ENCODE results near the gene SOX12.
A peak's percentile ranks its signal among the peaks of the same experiment; 100 is the strongest.
"Not testable (repeated sequence)": the region's sequence is repeated elsewhere in the genome, so short reads cannot be mapped to it uniquely, and the experiment has no call there.

The SOX12 gene

DNA sequence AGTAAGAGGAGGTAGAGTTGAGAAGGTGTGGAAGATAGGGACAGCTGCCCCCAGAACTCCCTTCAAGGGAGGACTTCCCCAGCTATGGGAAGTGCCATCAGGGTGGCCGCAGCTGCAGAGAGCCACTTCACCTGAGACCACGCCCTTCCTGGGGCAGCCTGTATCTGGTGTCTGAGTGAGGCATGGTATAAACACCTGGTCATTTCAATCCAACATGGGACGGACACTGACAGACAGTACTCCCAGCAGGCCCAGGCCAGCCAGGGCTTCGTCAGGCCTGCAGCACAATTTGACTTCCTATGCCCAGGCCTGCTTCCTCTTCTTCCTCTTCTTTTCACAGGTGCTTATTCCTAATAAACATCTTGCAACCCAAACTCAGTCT is 4.5 kb downstream of the SOX12 start:
- no peak for DNase-seq

DNA sequence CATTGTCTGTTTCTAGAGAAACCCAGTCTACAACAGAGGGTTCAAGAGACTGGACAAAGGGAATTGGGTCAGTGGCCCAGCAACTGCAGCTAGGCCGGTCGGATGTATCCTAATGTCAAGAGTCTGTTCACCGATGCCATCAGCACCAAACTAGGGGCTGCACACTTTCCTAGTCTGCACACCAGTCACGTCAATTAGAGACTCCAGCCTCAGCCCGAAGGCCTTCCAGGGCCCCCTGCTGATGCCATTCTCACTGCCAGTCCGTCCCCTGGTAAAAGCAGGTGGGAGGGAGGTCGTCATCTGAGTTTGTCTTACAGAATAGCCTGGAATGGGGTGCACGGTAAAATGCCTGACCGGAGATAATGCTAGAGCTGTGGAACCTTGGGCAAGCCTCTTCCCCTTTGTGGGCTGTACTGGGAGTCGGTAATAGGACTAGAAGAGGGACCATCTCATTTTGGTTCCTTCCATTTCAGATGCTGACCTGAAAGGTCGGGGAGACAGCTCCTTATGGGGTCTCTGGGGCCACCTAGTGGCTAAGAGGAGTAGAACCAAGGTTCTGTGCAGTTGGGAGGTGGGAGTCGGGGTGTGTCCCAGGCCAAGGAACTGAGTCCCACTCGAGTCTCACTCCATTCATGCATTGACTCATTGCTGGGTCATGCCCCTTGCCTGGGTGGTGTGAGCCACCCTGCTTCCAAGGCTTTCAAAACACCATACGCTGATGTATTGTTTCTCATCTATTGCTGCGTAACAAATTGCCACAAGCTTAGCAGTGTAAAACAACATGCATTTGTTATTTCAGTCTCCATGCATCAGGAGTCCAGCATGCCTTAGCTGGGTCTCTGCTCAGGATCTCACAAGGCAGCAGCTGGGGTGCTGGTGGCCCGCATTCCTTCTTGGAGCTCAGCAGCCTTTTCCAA is 5.1 kb downstream of the SOX12 start:
- peak; percentile 80 for DNase-seq

DNA sequence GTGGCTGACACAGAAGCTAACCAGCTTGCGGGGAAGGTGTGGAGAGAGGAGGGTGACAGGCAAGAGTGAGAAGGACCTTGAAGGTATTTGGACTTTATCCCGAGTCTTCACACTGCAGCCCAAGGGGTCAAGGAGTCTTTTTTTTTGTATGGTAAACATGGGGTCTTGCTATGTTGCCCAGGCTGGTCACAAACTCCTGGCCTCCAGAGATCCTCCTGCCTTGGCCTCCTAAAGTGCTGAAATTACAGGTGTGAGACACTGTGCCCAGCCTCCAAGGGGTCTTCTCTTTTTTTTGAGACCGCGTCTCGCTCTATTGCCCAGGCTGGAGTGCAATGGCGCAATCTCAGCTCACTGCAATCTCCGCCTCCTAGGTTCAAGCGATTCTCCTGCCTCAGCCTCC is 9.2 kb downstream of the SOX12 start:
- no peak for DNase-seq

DNA sequence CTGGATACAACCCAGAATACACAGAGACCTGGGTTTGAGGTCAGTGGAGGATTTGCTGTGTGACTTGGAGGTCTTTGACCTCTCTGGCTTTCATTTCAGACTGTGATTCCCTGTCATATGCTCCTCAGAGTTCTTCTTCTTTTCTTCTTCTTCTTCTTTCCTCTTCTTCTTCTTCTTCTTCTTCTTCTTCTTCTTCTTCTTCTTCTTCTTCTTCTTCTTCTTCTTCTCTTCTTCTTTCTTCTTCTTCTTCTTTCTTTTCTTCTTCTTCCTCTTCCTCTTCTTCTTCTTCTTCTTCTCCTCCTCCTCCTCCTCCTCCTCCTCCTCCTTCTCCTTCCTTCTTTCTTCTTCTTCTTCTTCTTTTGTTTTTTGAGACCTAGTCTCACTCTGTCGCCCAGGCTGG is 10.7 kb downstream of the SOX12 start:
- not testable (repeated sequence) for DNase-seq

DNA sequence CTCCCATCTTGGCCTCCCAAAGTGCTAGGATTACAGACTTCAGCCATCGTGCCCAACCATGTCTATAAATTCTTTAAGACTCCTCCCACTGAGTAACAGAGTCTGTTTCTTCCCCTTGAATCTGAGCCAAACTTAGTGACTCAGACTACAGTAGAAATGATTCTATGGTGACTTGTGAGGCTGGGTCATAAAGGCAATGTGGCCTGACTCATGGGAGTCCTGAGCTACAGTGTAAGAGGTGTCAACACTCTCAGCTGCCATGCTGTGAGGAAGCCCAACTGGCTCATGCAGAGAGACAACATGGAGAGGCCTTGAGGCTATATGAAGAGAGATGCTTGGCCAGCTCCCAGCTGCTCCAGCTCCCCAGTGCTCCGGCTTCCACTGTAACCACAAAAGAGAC is 16.3 kb downstream of the SOX12 start:
- DNase-seq, result no peak

DNA sequence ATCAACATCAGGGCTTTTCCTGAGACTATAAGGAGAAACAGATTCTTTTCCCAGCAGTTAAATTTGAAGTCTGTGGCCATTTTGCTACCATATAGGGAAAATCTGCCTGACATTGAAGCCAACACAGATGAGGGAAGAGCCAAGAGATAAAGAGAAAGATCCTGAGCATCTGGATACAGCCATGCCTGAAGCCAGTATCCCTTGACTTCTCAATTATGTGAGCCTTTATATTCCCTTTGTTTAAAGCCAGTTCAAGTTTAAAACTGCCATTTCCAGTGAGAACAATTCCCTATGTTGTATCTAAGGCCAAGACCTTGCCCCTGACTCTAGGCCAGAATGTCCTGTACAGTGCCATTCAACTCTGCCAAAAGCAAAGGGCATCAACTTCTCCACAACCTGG is 17.8 kb downstream of the SOX12 start:
- no peak for DNase-seq

DNA sequence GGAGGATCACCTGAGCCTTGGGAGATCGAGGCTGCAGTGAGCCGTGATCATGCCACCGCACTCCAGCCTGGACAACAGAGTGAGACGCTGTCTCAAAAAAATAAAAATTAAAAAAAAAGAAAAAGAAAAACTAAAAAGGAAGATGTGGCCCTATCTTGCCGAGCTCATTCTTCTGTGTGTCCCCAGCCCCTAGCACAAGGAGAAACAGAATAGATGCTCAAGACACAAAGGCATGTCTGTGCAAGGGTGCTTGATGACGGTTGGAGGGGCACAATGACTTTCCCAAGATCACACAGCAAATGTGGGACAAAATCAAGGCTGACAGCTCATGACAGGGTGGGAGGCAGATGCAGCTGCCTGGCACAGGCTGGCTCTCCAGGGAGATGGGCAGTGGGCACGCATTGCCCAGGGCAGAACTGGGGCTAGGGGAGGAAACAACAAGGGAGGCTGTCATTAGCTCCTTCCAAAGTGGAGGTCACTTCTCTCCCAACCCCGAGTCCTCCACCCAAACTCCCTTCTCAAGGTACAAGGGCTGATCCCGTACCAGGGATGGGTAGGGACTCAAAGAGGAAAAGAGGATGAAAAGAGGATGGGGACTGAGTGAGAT is 20.8 kb downstream of the SOX12 start:
- DNase-seq, result no peak

DNA sequence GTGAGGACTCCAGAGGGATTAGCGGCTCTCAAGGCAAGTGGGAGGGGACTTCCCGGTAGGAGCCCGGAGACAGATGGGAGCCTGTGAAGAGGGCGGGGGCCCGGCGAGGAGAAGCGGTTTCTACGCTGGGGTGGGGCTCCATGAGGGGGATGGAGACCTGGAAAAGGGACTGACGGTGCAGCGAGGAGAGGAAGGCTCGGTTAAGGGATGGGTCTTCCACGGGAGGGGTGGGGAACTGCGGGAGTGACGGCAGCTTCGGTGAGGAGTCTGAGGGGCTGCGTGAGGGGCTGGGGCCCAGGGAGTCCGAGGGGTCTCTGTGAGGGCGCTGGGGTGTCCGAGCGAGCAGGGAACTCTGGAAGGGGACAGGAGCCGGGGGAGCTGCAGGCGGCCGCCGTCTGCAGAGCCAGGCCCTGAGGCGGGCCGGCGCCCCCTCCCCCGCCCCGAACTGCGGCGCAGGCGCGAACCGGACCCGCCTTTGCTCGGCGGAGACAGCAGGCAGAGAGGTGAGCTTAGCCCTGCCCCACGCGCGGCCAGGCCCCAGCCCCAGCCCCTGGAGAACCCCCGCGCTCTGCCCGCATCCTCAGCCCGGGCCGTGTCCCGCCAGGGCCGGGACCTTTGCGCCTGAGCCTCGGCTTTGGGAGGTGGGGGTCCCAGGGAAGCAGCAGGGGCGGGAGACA is 21.4 kb downstream of the SOX12 start, which contains the start of gene NRSN2:
Gene NRSN2 (plus strand): TSS at position 472 of the 677 bp plus-strand sequence. CDS start 2,533 bp downstream, outside the sequence.
- DNase-seq, result peak; percentile 23

DNA sequence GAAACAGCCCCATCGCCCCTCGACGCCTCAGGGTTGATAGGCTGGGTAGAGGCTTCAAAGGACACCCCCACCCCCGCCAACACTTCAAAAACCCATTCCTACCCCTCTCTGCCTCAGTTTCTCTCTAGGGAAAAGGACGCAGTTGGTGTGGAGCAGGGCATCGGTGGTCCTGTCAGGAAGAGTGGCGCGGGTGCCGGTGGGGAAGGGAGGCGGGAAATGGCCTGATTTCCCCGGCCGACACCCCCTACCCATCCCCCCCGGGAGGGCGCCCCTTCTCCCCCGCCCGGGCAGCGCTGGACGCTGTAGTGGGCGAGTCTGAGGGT is 21.9 kb downstream of the SOX12 start:
- no peak for DNase-seq

DNA sequence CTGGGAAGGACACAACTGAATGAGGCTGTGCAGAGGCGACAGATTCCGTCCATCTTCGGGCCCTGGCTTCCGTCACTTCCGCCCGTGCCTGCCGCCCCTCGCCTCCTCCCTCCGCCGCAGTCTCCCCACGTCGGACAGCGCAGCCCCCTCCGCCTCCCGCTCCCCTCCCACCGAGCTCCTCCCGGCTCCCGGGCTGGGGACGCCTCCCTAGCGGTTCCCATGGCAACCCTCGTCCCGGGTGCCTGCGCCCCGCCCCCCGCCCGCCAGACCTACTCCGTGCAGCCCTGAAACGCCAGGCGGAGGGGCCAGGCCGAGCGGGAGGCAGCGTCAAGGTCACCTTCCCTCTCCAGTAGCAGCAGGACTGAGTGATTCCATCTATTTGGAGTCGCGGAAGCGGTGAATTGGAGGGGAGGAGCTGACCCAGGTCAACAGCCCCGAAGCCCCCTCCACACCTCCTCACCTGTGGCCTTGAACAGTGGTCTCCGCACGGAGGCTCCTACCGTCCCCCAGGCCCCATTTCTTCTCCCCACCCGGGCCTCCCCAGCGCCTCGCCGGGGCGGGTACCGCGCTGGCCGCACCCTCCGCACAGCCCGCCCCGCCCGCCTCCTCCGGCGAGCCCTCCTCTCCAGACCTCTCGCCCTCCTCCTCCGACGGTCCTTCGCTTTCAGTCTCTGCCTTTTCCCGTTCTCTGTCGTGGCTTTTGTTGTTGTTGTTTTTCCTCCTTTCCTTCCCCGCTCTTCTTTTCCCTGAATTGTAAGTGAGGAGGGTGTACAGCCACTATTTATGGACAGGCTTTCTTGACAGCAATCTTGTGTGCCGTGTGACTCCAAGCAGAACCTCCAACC is 22.5 kb downstream of the SOX12 start:
- DNase-seq, result peak; percentile 74

DNA sequence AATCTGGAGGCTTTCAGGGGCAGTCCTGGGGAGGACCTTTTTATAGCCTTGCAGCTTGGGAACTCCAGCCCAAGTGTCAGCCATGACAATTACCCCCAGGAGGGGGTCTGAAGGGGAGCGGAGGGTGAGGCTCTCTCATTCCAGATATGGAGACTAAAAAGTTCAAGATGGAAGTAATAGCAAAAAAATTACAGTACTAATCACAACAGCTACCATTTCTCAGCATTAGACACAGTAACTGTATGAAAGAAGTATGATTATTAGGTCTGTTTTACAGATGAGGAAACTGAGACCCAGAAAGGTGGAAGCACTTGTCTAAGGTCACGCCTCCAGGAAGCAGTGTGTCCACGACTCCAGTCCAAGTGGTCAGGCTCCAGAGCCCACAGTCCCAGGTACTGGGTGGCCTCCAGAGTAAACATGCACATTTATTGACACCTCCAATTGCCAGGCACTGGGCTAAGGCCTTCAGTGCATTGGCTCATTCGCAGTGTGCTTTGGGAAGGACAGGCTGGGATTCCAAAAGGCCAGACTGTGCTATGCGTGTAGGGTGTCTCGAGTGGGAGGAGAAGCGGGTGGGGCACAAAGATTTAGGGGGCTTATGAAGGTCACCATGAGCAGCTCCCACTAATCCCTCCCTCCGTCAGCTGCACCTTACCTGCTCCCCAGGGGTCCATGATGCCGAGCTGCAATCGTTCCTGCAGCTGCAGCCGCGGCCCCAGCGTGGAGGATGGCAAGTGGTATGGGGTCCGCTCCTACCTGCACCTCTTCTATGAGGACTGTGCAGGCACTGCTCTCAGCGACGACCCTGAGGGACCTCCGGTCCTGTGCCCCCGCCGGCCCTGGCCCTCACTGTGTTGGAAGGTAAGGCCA is 23.9 kb downstream of the SOX12 start:
- DNase-seq, result no peak

DNA sequence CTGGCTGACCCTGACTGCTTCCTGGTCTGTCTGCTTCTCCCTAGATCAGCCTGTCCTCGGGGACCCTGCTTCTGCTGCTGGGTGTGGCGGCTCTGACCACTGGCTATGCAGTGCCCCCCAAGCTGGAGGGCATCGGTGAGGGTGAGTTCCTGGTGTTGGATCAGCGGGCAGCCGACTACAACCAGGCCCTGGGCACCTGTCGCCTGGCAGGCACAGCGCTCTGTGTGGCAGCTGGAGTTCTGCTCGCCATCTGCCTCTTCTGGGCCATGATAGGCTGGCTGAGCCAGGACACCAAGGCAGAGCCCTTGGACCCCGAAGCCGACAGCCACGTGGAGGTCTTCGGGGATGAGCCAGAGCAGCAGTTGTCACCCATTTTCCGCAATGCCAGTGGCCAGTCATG is 27.8 kb downstream of the SOX12 start:
- DNase-seq, result no peak

DNA sequence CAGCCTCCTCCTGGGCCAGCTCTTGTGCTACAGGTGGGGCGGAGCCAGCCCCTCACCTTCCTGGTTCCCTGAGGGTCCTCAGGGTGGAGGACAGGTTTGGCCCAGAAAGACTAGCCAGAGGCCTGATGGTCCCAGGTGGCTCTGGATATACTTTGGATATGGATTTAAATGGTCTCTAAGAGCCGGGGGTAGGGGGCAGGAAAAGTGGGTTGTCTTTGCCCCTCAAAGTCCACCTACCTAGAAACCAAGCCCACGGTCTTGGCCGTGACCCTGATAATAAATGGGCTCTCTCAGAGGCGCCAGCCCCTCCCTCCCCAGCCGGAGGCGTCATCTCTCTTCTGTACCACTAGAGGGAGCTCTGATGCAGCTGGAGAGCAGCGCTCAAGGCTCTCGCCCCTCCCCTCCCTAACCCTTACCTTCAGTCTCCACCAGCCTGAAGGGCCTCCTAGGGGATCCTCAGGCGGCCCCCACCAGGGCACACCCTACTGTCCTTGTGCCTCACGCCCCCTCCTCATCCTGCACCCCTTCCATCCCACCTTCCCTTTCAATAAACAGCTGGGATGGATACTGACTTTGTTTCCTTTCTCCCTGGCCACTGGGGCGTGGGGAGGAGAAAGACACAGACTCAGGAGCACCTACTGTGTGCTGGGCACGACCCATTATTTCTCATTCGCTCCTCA is 29.1 kb downstream of the SOX12 start:
- peak; percentile 86 for DNase-seq

DNA sequence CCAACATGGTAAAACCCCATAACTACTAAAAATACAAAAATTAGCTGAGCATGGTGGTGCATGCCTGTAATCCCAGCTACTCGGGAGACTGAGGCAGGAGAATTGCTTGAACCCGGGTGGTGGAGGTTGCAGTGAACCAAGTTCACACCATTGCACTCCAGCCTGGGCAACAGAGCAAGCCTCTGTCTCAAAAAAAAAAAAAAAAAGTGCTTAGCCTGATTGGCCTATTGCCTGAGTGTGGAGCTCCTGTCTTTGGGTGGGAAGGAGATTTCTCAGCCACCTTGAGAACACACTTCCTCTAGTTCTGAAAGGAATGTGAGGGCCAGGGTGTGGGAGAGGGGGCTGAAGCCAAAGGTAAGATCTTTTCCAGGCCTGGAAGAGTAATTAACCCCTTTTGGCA is 30.8 kb downstream of the SOX12 start:
- not testable (repeated sequence) for DNase-seq

DNA sequence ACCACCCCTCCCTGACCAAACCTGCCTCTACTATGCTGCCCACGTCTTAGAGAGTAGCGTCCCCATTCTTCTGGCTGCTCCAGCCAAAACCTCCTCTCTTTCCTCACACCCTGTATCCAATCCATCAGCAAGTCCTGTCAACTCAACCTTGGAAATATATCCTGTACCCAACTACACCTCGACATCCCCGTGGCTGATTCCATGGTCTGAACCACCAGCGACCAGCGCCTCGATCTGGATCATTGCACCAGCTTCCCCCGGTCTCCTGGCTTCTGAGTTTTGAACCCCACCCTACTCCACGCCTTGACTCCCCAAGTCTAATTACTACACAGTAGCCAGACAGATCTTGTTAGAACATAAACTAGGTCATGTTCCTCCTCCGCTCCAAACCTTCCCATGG is 31.4 kb downstream of the SOX12 start:
- DNase-seq, result no peak

DNA sequence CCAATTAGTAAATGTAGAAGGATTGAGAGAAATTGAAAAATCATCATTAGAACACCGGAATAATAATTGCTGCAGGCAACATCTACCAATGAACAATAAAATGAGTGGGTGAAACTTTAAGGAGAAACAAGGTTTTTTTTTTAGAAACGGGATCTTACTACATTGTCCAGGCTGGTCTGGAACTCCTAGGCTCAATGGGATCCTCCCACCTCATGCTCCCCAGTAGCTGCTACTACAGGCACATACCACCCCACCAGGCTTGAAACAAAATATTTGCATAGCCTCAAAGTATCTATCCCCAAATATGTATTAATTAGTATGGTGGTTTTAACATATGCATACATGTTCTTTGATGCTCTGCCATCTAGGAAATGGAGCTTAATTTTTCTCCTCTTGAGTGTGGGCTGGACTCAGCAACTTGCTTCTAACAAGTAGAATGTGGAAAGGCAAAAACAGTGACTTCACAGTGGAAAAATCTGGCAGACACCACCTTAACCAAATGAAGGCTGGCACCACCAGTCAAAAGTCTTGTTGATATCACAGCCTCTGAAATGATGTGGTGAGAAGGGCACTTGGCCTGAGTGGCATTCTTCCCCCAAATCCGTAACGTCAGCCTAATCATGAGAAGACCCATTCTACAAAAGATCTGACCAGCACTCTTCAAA is 33.7 kb downstream of the SOX12 start:
- DNase-seq, result no peak

DNA sequence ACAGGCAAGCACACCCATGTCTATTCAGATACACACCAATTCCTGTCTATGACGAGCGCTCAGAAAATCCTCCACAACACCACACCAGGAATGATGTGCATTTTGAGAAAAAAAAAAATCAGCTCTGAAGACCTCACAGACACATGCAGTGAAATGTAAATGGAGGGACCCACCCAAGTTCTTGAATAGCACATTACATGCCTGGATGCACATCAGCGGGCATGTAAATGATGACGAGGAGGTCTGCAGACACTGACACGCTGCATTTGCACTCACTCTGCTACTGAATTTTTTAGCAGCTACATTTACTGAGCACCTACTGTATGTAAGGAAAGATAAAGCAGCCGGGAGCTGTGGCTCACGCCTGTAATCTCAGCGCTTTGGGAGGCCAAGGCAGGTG is 36.2 kb downstream of the SOX12 start:
- no peak for DNase-seq

DNA sequence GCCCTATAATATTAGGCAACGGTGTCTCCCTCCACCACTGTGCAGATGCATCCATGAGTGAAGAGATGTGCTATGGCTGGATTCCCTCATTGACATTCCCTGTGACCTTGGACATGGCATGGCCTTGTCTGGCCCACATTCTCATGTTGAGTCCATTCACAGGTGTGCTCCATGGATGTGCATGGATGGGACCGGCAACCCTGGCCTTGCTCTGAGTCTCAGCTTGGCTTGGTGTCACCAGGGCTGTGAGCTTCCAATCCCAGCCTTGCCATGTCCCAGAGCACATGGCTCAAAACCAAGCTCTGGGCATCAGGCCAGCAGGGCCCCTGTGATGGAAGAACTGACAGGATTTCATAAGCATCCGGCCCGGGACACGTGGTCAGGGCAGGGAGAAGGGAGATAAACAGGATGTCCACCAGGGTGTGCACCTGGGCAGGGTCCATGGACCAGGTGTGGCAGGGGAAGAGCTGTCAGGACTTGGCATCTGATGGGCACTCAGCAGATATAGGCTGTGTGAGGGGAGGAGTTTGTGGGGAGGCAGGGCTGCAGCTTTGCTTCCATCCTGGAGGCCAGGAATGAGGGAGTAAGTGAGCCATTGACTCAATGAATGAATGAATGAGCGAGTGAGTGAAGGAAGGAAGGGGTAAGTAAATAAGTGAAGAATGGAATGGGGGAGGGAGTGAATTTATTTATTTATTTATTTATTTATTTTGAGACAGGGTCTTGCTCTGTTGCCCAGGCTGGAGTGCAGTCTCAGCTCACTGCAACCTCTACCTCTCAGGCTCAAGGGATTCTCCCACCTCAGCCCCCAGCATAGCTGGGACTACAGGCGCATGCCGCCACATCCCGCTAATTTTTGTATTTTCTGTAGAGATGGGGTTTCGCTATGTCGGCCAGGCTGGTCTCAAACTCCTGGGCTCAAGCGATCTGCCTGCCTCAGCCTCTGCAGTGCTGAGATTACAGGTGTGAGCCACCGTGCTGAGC is 37.2 kb downstream of the SOX12 start:
- peak; percentile 26 for DNase-seq

DNA sequence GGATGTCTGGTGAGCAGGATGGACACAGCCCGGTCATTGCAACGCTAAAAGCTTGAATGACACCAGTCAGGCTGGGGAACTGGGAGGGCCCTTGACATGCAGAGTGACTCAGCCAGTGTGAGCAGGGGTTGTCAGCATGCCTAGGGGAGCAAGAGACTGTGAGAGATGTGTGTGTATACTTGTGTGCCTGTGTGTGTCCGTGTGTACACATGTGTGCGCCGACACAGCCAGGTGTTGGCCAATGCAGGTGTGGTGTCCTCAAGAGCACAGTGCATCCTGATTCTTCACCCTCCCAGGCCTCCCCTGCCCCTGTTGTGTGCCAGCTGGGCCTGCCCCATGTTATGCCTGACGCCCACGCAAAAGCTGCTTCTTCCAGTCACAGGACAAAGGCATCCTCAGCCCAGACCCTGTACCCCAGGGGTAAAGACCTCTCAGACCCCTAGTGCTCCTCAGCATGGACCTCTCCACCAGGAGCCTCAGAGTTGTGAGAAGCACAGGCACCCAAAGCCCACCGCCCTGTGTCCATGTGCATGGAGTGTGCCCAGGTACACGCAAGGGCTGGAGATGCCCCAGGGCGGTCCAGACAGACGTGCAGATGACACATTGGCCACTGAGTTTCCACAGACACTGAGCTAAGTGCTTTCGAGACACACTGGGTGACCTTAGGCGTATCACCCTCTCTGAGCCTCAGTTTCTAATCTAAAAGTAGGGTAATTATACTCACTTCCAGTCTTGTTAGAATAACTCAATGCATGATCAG is 38.1 kb downstream of the SOX12 start:
- DNase-seq, result no peak
